NCI-H446 (cell line): ENCODE measurements around the gene MYH1.

Experiments used
- DNase-seq, 2 experiments: peaks; one replicate each; lab custom pipeline; 2025; lab: John Stamatoyannopoulos, UW

The MYH1 gene

GRCh38 chr17:10477701-10478100, 40.6 kb downstream of the MYH1 start:
- no peak for DNase-seq

GRCh38 chr17:10474536-10474935, 43.8 kb downstream of the MYH1 start:
- no peak for DNase-seq

DNA sequence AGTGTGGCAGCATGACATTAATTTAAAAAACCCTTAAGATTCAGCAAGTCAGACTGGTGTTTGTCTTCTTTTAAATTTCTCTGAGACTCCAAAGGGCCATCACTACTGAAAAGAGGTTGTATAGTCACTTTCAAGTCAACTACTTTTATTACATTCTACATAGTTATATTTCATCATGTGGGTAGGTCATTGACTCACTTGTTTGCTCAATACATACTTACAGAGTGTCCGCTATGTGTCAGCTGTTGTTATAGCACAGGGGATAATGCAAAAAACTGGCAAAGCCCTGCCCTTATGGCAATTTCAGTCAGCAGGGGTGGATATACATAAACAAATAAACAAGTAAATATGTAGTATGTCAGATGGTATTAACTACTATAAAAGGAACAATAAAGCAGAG, 46.5 kb downstream of the MYH1 start:
- no peak for DNase-seq

DNA sequence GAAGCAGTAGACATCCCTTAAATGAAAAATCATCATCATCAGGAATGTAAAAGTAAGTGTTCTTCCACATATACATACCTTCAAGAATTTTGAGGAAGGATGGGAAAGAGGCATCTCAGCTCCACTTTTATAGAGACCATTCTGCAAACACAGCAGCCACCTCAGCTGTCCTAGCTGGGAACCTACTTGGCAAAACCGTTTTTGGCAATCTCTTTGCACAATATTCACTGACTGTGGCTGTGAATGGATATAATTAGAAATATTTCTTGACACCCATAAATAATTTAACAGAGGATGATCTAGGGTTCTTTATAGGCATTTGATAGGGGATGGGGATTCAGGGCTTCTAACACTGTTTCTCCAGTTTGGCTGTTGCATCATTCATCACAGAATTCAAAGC, 48.9 kb downstream of the MYH1 start, which contains the start of gene MYH4:
Gene MYH4 (minus strand): TSS at position 101 of the 400 bp plus-strand sequence. CDS start 2,814 bp downstream, outside the sequence.
- DNase-seq: no peak

- no peak for DNase-seq
Observed at GRCh38 chr17:10463402-10463801, 54.9 kb downstream of the MYH1 start.

DNA sequence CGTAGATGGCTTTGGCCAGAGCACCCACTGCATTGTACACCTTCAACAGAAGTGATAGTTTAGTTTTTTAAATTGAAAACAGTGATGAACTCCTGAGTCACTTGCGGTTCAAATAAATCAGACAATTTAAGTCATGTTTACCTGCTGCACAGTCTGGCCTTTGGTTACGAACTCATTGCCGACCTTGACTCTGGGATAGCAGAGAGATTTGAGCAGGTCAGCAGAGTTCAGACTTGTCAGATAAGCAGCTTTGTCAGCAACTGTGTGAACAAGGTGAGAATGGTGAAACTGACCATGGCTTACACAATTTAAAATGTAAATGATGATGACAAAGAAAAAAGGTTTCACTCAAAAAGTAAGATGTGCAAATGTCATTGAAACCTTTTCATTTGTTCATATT, 58.3 kb downstream of the MYH1 start:
- DNase-seq: no peak

- DNase-seq: no peak
Observed at GRCh38 chr17:10458701-10459100, 59.6 kb downstream of the MYH1 start.

GRCh38 chr17:10457952-10458351, 60.4 kb downstream of the MYH1 start:
- DNase-seq: no peak

- DNase-seq: no peak
Observed at GRCh38 chr17:10447026-10447931, 71.1 kb downstream of the MYH1 start.
